Common myeloid progenitor, CD34-positive (primary cell): ENCODE results near the gene ADAMTSL4.

ENCODE experiments used
- CTCF ChIA-PET: fragments of 350-600 bp; sonication (Branson Sonifier 250); formaldehyde crosslinking; loops from one replicate; lab custom pipeline; 2021; ENCODE audit warnings: antibody characterized with exemption; lab: Charles Lee
- POLR2A ChIA-PET: fragments of 350-600 bp; sonication (Branson Sonifier 250); formaldehyde crosslinking; loops from one replicate; lab custom pipeline; 2021; ENCODE audit warnings: antibody characterized with exemption; lab: Charles Lee
- DNase-seq, 3 donors: peaks; one replicate each; pipeline versions ENCODE4 v3.0.0 to v3.0.0-alpha.2; 2013
- H3K27ac ChIP-seq, 2 experiments: 1 replicate in 1 of 2; 2 replicates in 1 of 2; pipeline ENCODE4 v1.7.0; 2013; ENCODE audit warnings: inconsistent platforms in 2 of 2, low read length in 2 of 2, mild to moderate bottlenecking in 2 of 2, low read depth in 1 of 2, moderate library complexity in 1 of 2; ENCODE audit not compliant: severe bottlenecking in 2 of 2, insufficient read depth in 1 of 2, poor library complexity in 1 of 2
- H3K27me3 ChIP-seq, 5 experiments: replicated peaks in 2 of 5; 1 replicate in 3 of 5; 2 replicates in 2 of 5; pipeline versions ENCODE4 v1.6.1 to v1.7.0; 2013; ENCODE audit warnings: low read length in 4 of 5, mild to moderate bottlenecking in 2 of 5, moderate library complexity in 2 of 5, inconsistent platforms in 1 of 5; ENCODE audit not compliant: insufficient read depth in 5 of 5, control insufficient read depth in 4 of 5
- H3K36me3 ChIP-seq, 4 experiments: 1 replicate in 2 of 4; 2 replicates in 2 of 4; pipeline versions ENCODE4 v1.6.1 to v1.7.0; 2013; ENCODE audit warnings: low read length in 3 of 4, control low read depth in 1 of 4, mild to moderate bottlenecking in 1 of 4; ENCODE audit not compliant: control insufficient read depth in 4 of 4, insufficient read depth in 4 of 4
- H3K4me1 ChIP-seq, 4 experiments: 1 replicate in 3 of 4; 2 replicates in 1 of 4; pipeline versions ENCODE4 v1.6.1 to v1.7.1; 2013; ENCODE audit warnings: low read length in 3 of 4, mild to moderate bottlenecking in 3 of 4, control low read depth in 1 of 4, inconsistent platforms in 1 of 4, moderate library complexity in 1 of 4; ENCODE audit not compliant: control insufficient read depth in 4 of 4, insufficient read depth in 4 of 4; ENCODE audit errors: control extremely low read depth in 1 of 4
- H3K4me3 ChIP-seq, 7 experiments: 1 replicate in 4 of 7; 2 replicates in 3 of 7; pipeline versions ENCODE4 v1.5.1 to v1.7.0; 2013; ENCODE audit warnings: mild to moderate bottlenecking in 7 of 7, low read length in 6 of 7, moderate library complexity in 6 of 7, inconsistent platforms in 2 of 7, low read depth in 2 of 7, control low read depth in 1 of 7; ENCODE audit not compliant: insufficient read depth in 4 of 7, control insufficient read depth in 1 of 7; ENCODE audit errors: extremely low read depth in 1 of 7
- H3K9me3 ChIP-seq, 5 experiments: 1 replicate in 4 of 5; 2 replicates in 1 of 5; pipeline versions ENCODE4 v1.6.1 to v1.7.1; 2013; ENCODE audit warnings: low read length in 4 of 5, mild to moderate bottlenecking in 2 of 5, inconsistent platforms in 1 of 5, low read depth in 1 of 5, moderate library complexity in 1 of 5; ENCODE audit not compliant: control insufficient read depth in 4 of 5, insufficient read depth in 2 of 5; ENCODE audit errors: control extremely low read depth in 1 of 5
- WGBS: methylation state at CpG from one replicate; pipeline ENCODE4 v1.1.5; 2013; ENCODE audit not compliant: insufficient coverage; 5-methylcytosine and 5-hydroxymethylcytosine counted together

The ADAMTSL4 gene

DNA sequence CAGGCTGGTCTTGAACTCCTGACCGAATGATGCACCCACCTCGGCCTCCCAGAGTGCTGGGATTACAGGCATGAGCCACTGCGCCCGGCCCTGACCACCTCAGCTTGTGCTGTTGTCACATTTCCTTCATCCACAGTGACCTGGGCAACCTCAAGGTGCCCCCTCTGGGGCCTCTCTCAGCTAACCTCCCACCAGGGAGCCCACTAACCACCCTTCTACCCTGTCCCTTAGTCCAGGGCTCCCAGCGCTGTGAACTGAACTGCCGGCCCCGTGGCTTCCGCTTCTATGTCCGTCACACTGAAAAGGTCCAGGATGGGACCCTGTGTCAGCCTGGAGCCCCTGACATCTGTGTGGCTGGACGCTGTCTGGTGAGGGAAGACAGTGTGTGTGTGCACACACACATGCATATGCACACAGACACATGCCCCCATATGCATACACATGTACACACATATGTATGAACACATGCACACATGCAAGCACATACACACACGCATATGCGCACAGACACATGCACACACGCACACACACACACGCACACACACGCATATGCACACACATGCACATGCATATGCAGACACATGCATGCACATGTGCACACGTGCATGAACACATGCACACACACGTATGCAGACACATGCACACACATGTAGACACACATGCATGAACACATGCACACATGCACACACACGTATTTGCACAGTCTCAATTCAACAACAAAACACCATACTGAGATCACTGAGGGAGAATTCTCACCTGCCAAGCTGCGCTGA, 6.2 kb downstream of the ADAMTSL4 start:
- CTCF ChIA-PET: interaction anchor here (0.7 to 11.1 kb wide), 5 partner anchors 8 to 72 kb away, joined by 3 to 150 read pairs (median 4); partner anchors contain the start of genes ADAMTSL4 and MCL1
- H3K36me3 ChIP-seq: peaks cover 4 to 27% (median 17%) of the 10 kb centered on the region in 4 experiments

GRCh38 chr1:150555971-150556865, 7.0 kb downstream of the ADAMTSL4 start:
- Histone ChIP-seq H3K4me1 (peaks cover 0 to 65% (median 48%) of the 10 kb centered on the region in 4 experiments), H3K27ac (no peak overlapping the region), H3K4me3 (no peak overlapping the region), H3K36me3 (peaks cover 4 to 27% (median 17%) of the 10 kb centered on the region in 4 experiments), H3K27me3 (no peaks in the 10 kb centered on the region), H3K9me3 (no peaks in the 10 kb centered on the region)
- ChIA-PET POLR2A (no interaction called here), CTCF (interaction anchor here (0.5 to 11.1 kb wide), 7 partner anchors 9 to 986 kb away, joined by 3 to 150 read pairs (median 3); partner anchors contain the start of genes ADAMTSL4 and MCL1)
- 97% methylated on average over 20 of the region's 26 CpGs for WGBS
- DNase-seq: no peak

More for the DNA sequence above, 6.2 kb downstream of the ADAMTSL4 start:
- Histone ChIP-seq H3K4me1 (peaks cover 4 to 65% (median 48%) of the 10 kb centered on the region in 4 experiments), H3K27ac (no peak overlapping the region), H3K4me3 (no peak overlapping the region), H3K27me3 (no peaks in the 10 kb centered on the region), H3K9me3 (no peaks in the 10 kb centered on the region)
- POLR2A ChIA-PET: no interaction called here
- DNase-seq: peak in 1 of 3 donors; percentile 7
- 87% methylated on average over 18 of the region's 19 CpGs for WGBS

DNA sequence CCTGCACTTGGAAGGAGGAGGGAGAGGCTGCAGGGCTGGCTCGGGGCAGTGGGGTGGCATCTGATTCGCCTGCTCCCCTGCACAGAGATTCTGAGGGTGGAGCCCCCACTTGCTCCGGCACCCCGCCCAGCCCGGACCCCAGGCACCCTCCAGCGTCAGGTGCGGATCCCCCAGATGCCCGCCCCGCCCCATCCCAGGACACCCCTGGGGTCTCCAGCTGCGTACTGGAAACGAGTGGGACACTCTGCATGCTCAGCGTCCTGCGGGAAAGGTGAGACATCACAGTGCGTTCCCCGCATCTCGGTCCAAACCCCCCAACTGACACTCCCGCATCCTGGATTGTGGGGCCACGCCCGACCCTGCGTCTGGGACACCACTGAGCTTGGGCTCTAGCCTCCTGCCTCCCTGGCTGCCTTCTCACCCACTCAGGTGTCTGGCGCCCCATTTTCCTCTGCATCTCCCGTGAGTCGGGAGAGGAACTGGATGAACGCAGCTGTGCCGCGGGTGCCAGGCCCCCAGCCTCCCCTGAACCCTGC, 7.9 kb downstream of the ADAMTSL4 start:
- Histone ChIP-seq H3K36me3 (peaks cover 4 to 27% (median 17%) of the 10 kb centered on the region in 4 experiments), H3K4me3 (no peak overlapping the region), H3K27me3 (no peaks in the 10 kb centered on the region), H3K27ac (no peak overlapping the region), H3K4me1 (peaks cover 0 to 65% (median 48%) of the 10 kb centered on the region in 4 experiments), H3K9me3 (no peaks in the 10 kb centered on the region)
- DNase-seq: no peak
- POLR2A ChIA-PET: no interaction called here
- CTCF ChIA-PET: interaction anchor here (1.9 to 12.3 kb wide), 5 partner anchors 10 to 71 kb away, joined by 5 to 152 read pairs (median 59); partner anchors contain the start of genes ADAMTSL4, ENSA and MCL1
- WGBS: 93% methylated on average over 20 of the region's 26 CpGs

DNA sequence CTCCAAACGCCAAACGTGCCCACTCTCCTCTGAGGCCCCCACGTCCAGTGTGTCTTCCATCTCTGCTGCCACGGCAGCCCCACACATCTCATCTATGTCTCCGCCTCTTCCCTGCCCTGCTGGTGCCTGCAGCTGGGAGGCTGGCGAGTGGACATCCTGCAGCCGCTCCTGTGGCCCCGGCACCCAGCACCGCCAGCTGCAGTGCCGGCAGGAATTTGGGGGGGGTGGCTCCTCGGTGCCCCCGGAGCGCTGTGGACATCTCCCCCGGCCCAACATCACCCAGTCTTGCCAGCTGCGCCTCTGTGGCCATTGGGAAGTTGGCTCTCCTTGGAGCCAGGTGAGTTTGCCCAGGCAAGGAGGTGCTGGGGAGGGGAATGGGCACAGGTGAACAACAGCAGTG, 8.6 kb downstream of the ADAMTSL4 start:
- POLR2A ChIA-PET: no interaction called here
- Histone ChIP-seq H3K4me1 (peaks cover 5 to 65% (median 48%) of the 10 kb centered on the region in 4 experiments), H3K36me3 (peaks cover 4 to 27% (median 17%) of the 10 kb centered on the region in 4 experiments), H3K4me3 (no peak overlapping the region), H3K9me3 (no peaks in the 10 kb centered on the region), H3K27ac (no peak overlapping the region), H3K27me3 (no peaks in the 10 kb centered on the region)
- CTCF ChIA-PET: interaction anchor here (1.0 to 12.3 kb wide), 6 partner anchors 10 to 131 kb away, joined by 3 to 152 read pairs (median 42); partner anchors contain the start of genes ADAMTSL4, ENSA and MCL1
- DNase-seq: no peak
- WGBS: 94% methylated on average over 14 of the region's 15 CpGs

- Histone ChIP-seq H3K4me3 (no peak overlapping the region), H3K27ac (no peak overlapping the region), H3K9me3 (no peaks in the 10 kb centered on the region), H3K4me1 (peaks cover 10 to 65% (median 48%) of the 10 kb centered on the region in 4 experiments), H3K36me3 (peaks cover 4 to 27% (median 17%) of the 10 kb centered on the region in 4 experiments), H3K27me3 (no peaks in the 10 kb centered on the region)
- CTCF ChIA-PET: interaction anchor here (1.0 to 12.3 kb wide), 8 partner anchors 10 to 131 kb away, joined by 3 to 152 read pairs (median 20); partner anchors contain the start of genes ADAMTSL4, ENSA and MCL1
- WGBS: 81% methylated on average over 15 of the region's 15 CpGs
- DNase-seq: no peak
- POLR2A ChIA-PET: interaction anchor here (5.1 kb wide), 1 partner anchor 21 kb away, joined by 34 read pairs; the partner anchor contains the start of gene MCL1
Measured at GRCh38 chr1:150558303-150558704, 9.1 kb downstream of the ADAMTSL4 start.
